Measurements from ENCODE around the gene COA3. TPM values are rescaled to one million over a fixed set of nuclear protein-coding genes. Genes with fewer than 3 reads are reported as not detected.
"Not testable (repeated sequence)": the region's sequence is repeated elsewhere in the genome, so short reads cannot be mapped to it uniquely, and the experiment has no call there.

COA3 gene
- total RNA-seq, 1 donor from 2014 or later = 51.2 TPM

- Mint-ChIP-seq H3K36me3 (ENCODE audit: unreplicated experiment) (peaks cover 11% of the 10 kb centered on the region), H3K9me3 (ENCODE audit: unreplicated experiment) (no peaks in the 10 kb centered on the region), H3K27ac (ENCODE audit: unreplicated experiment) (peak within 1 kb of the TSS; percentile 96), H3K4me1 (ENCODE audit: unreplicated experiment) (peaks cover 20% of the 10 kb centered on the region), H3K4me3 (ENCODE audit: unreplicated experiment) (peak within 1 kb of the TSS; percentile 98), H3K27me3 (ENCODE audit: unreplicated experiment) (no peaks in the 10 kb centered on the region)
- DNase-seq (ENCODE audit: extremely low spot score, unreplicated experiment) = peak; percentile 90
- TF ChIP-seq, protein P1, sequence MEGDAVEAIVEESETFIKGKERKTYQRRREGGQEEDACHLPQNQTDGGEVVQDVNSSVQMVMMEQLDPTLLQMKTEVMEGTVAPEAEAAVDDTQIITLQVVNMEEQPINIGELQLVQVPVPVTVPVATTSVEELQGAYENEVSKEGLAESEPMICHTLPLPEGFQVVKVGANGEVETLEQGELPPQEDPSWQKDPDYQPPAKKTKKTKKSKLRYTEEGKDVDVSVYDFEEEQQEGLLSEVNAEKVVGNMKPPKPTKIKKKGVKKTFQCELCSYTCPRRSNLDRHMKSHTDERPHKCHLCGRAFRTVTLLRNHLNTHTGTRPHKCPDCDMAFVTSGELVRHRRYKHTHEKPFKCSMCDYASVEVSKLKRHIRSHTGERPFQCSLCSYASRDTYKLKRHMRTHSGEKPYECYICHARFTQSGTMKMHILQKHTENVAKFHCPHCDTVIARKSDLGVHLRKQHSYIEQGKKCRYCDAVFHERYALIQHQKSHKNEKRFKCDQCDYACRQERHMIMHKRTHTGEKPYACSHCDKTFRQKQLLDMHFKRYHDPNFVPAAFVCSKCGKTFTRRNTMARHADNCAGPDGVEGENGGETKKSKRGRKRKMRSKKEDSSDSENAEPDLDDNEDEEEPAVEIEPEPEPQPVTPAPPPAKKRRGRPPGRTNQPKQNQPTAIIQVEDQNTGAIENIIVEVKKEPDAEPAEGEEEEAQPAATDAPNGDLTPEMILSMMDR (IDR thresholded peaks at IDR 0.05) = peak; percentile 32
Measured at GRCh38 chr17:42773290-42774035, 25.0 kb downstream of the COA3 start, which contains the start of gene VPS25. Gene VPS25, plus strand, starts transcription at chr17:42773449. Its CDS starts 27 bp downstream, at chr17:42773476.

- peak overlapping the region; percentile 98 for H3K4me3 Mint-ChIP-seq (ENCODE audit: unreplicated experiment)
- no peaks in the 10 kb centered on the region for H3K9me3 Mint-ChIP-seq (ENCODE audit: unreplicated experiment)
- no peak for DNase-seq (ENCODE audit: extremely low spot score, unreplicated experiment)
- H3K4me1 Mint-ChIP-seq (ENCODE audit: unreplicated experiment) = peaks cover 20% of the 10 kb centered on the region
- peaks cover 1% of the 10 kb centered on the region for H3K27me3 Mint-ChIP-seq (ENCODE audit: unreplicated experiment)
- peaks cover 9% of the 10 kb centered on the region for H3K36me3 Mint-ChIP-seq (ENCODE audit: unreplicated experiment)
- H3K27ac Mint-ChIP-seq (ENCODE audit: unreplicated experiment) = peak overlapping the region; percentile 96
- TF ChIP-seq, protein P1 (IDR thresholded peaks at IDR 0.05) = no peak
Measured at GRCh38 chr17:42772945-42773289, 25.6 kb downstream of the COA3 start.

DNA sequence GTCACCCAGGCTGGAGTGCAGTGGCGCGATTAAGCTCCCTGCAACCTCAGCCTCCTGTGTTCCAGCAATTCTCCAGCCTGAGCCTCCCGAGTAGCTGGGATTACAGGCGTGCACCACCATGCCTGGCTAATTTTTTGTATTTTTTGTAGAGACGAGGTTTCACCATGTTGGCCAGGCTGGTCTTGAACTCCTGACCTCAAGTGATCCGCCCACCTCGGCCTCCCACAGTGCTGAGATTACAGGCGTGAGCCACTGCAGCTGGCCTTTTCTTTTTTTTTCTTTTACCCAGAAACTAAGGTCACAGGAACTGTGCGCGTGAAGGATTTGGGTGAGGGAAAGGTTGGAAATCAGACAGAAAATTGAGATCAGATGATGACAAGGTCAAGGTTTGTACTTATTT is 28.5 kb downstream of the COA3 start:
- not testable (repeated sequence) for DNase-seq (ENCODE audit: extremely low spot score, unreplicated experiment); H3K27ac Mint-ChIP-seq (ENCODE audit: unreplicated experiment); H3K27me3 Mint-ChIP-seq (ENCODE audit: unreplicated experiment); H3K4me3 Mint-ChIP-seq (ENCODE audit: unreplicated experiment); H3K36me3 Mint-ChIP-seq (ENCODE audit: unreplicated experiment); H3K9me3 Mint-ChIP-seq (ENCODE audit: unreplicated experiment)
- H3K4me1 Mint-ChIP-seq (ENCODE audit: unreplicated experiment) = peaks cover 20% of the 10 kb centered on the region

DNA sequence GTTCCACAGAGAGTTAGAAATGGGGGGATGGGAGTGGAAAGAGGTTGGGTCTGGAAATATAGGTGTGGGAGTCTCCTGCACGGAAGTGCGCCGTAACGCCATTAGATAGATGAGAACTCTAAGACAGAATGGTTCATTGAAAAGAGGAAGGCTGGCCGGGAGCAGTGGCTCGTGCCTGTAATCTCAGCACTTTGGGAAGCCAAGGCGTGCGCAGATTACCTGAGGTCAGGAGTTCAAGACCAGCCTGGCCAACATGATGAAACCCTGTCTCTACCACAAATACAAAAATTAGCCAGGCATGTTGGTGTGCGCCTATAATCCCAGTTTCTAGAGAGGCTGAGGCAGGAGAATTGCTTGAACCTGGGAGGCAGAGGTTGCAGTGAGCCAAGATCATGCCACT is 30.5 kb downstream of the COA3 start:
- H3K27me3 Mint-ChIP-seq (ENCODE audit: unreplicated experiment); DNase-seq (ENCODE audit: extremely low spot score, unreplicated experiment); H3K4me3 Mint-ChIP-seq (ENCODE audit: unreplicated experiment); H3K36me3 Mint-ChIP-seq (ENCODE audit: unreplicated experiment); H3K27ac Mint-ChIP-seq (ENCODE audit: unreplicated experiment); H3K9me3 Mint-ChIP-seq (ENCODE audit: unreplicated experiment): not testable (repeated sequence)
- peaks cover 10% of the 10 kb centered on the region for H3K4me1 Mint-ChIP-seq (ENCODE audit: unreplicated experiment)

DNA sequence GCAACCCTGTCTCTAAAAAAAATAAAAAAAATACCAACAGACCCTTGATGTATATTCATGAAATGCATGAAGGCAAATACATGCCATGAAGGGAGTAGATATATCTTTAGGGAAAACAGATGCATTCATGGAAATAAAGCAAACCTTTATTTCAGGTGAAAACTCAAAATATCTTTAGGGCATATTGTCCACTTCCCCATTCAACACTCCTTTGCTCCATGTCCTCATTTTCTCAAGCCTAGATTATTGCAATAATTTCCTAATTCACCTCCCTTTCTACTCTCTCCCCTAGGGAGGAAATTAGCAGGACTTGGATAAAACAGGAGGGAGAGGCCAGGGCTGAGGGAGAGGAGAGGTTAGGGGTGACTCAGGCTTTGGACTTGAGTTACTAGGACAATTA is 31.0 kb downstream of the COA3 start:
- Mint-ChIP-seq H3K27ac (ENCODE audit: unreplicated experiment) (no peak overlapping the region), H3K9me3 (ENCODE audit: unreplicated experiment) (no peaks in the 10 kb centered on the region), H3K4me1 (ENCODE audit: unreplicated experiment) (peaks cover 8% of the 10 kb centered on the region), H3K4me3 (ENCODE audit: unreplicated experiment) (no peak overlapping the region), H3K36me3 (ENCODE audit: unreplicated experiment) (no peaks in the 10 kb centered on the region), H3K27me3 (ENCODE audit: unreplicated experiment) (peaks cover 5% of the 10 kb centered on the region)
- DNase-seq (ENCODE audit: extremely low spot score, unreplicated experiment) = no peak
- TF ChIP-seq, protein P1 (IDR thresholded peaks at IDR 0.05) = no peak

DNA sequence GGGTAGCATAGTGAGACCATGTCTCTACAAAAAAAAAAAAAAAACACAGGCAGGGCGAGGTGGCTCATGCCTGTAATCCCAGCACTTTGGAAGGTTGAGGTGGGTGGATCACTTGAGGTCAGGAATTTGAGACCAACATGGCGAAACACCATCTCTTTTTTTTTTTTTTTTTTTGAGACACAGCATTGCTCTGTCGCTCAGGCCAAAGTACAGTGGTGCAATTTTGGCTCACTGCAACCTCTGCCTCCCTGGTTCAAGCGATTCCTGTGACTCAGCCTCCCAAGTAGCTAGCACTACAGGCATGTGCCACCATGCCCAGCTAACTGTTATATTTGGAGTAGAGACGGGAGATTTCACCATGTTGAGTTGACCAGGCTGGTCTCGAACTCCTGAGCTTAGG is 32.4 kb downstream of the COA3 start:
- Mint-ChIP-seq H3K4me3 (ENCODE audit: unreplicated experiment) (no peak overlapping the region), H3K36me3 (ENCODE audit: unreplicated experiment) (no peaks in the 10 kb centered on the region), H3K9me3 (ENCODE audit: unreplicated experiment) (no peaks in the 10 kb centered on the region), H3K27ac (ENCODE audit: unreplicated experiment) (no peak overlapping the region), H3K4me1 (ENCODE audit: unreplicated experiment) (peaks cover 7% of the 10 kb centered on the region), H3K27me3 (ENCODE audit: unreplicated experiment) (peaks cover 5% of the 10 kb centered on the region)
- TF ChIP-seq, protein P1 (IDR thresholded peaks at IDR 0.05) = no peak
- no peak for DNase-seq (ENCODE audit: extremely low spot score, unreplicated experiment)

Measured in osteocyte (in vitro differentiated cells).